Osteoblast (primary cell): ENCODE data around the gene MAN2A2. TPM values are rescaled to one million over a fixed set of nuclear protein-coding genes. Genes with fewer than 3 reads are reported as not detected.

Experiments used
- DNase-seq: peaks from one replicate; pipeline ENCODE4 v3.0.0; 2011; ENCODE audit warnings: low spot score, mixed read lengths; ENCODE audit not compliant: insufficient read length; ENCODE audit errors: missing footprints
- H2AFZ ChIP-seq: 2 replicates; pipeline ENCODE4 v1.6.0; 2011; ENCODE audit warnings: mild to moderate bottlenecking, low read length
- H3K27ac ChIP-seq: 2 replicates; pipeline ENCODE4 v1.5.1; 2011; ENCODE audit warnings: mild to moderate bottlenecking, low read depth, low read length, moderate library complexity
- H3K27me3 ChIP-seq: 2 replicates; pipeline ENCODE4 v1.6.0; 2012; ENCODE audit warnings: mild to moderate bottlenecking, control low read depth, inconsistent platforms, low read length, moderate library complexity; ENCODE audit not compliant: insufficient read depth
- H3K36me3 ChIP-seq: 2 replicates; pipeline ENCODE4 v1.5.1; 2011; ENCODE audit warnings: mild to moderate bottlenecking, low read length, control low read depth, moderate library complexity; ENCODE audit not compliant: insufficient read depth
- H3K4me1 ChIP-seq: 2 replicates; pipeline ENCODE4 v1.5.1; 2011; ENCODE audit warnings: mild to moderate bottlenecking, low read length, control low read depth, moderate library complexity; ENCODE audit not compliant: insufficient read depth
- H3K4me2 ChIP-seq: 2 replicates; pipeline ENCODE4 v1.6.0; 2011; ENCODE audit warnings: mild to moderate bottlenecking, low read length; ENCODE audit not compliant: insufficient read depth
- H3K4me3 ChIP-seq: fragments of 200-600 bp; sonication (generic); 3 replicates; pipeline ENCODE4 v1.5.1; 2012; ENCODE audit warnings: mild to moderate bottlenecking, low read length, inconsistent platforms; ENCODE audit not compliant: insufficient read depth
- H3K79me2 ChIP-seq: 2 replicates; pipeline ENCODE4 v1.6.0; 2012; ENCODE audit warnings: mild to moderate bottlenecking, low read length, control low read depth, inconsistent platforms; ENCODE audit not compliant: insufficient read depth
- H3K9me3 ChIP-seq: 2 replicates; pipeline ENCODE4 v1.5.1; 2011; ENCODE audit warnings: low read depth, low read length, control low read depth
- H4K20me1 ChIP-seq: 2 replicates; pipeline ENCODE4 v1.6.0; 2012; ENCODE audit warnings: mild to moderate bottlenecking, low read length, control low read depth; ENCODE audit not compliant: insufficient read depth
- total RNA-seq: library from RNA; depleted of rRNA; stranded (reverse); fragments of >200 nt; gene quantifications from 2 replicates; pipeline ENCODE4 v1.2.3, GENCODE V29; 2012
- TF ChIP-seq, protein P1 (sequence below): IDR thresholded peaks from 2 replicates; pipeline ENCODE4 v1.5.1; 2011; ENCODE audit warnings: mild to moderate bottlenecking, low read depth, low read length, moderate library complexity; ENCODE audit errors: extremely low read depth

The MAN2A2 gene
- total RNA-seq, 1 donor, result 15.2 TPM

DNA sequence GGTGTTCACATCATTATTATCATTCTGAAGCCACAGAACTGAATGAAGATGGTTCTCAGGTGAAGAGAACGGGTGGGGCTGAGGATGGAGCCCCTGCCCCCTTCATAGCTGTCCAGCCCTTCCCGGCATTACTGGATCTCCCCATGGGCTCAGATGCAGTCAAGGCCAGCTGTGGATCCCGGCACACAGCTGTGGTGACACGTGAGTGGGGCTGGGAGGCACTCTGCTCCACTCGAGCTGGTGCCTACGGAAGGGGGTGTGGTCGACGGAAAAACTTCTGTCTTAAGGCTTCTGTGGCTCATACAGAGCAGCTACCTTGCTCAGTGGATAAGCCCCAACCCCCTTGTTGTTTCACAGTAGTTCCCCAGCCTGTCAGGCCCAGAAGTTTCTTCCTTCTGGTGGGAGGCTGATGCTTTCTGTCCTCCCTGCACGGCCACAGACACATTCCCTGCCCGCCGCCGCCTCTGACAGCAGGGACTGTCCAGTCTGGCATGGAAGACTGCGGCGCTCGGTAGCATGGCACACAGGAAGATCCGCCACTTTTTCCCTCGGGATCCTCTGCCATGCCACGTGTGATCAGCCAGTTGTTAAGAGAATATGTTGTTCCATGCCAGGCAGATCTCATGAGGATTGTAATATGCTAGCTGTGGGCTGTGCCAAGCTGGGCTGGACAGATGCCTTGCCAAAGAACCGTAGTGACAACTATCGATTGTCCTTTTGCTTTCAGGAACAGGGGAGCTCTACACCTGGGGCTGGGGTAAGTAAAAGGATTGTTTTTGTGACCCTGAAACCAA, 57.4 kb downstream of the MAN2A2 start:
- H3K27me3 ChIP-seq, result no peaks in the 10 kb centered on the region
- H3K4me3 ChIP-seq, result no peak overlapping the region
- TF ChIP-seq, protein P1, sequence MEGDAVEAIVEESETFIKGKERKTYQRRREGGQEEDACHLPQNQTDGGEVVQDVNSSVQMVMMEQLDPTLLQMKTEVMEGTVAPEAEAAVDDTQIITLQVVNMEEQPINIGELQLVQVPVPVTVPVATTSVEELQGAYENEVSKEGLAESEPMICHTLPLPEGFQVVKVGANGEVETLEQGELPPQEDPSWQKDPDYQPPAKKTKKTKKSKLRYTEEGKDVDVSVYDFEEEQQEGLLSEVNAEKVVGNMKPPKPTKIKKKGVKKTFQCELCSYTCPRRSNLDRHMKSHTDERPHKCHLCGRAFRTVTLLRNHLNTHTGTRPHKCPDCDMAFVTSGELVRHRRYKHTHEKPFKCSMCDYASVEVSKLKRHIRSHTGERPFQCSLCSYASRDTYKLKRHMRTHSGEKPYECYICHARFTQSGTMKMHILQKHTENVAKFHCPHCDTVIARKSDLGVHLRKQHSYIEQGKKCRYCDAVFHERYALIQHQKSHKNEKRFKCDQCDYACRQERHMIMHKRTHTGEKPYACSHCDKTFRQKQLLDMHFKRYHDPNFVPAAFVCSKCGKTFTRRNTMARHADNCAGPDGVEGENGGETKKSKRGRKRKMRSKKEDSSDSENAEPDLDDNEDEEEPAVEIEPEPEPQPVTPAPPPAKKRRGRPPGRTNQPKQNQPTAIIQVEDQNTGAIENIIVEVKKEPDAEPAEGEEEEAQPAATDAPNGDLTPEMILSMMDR, result no peak
- no peak overlapping the region for H3K27ac ChIP-seq
- peaks cover 20% of the 10 kb centered on the region for H3K4me1 ChIP-seq
- peaks cover 27% of the 10 kb centered on the region for H3K79me2 ChIP-seq
- H3K4me2 ChIP-seq, result no peak overlapping the region
- DNase-seq, result no peak
- no peak overlapping the region for H2AFZ ChIP-seq
- peaks cover 32% of the 10 kb centered on the region for H3K36me3 ChIP-seq
- H4K20me1 ChIP-seq, result no peaks in the 10 kb centered on the region
- no peaks in the 10 kb centered on the region for H3K9me3 ChIP-seq

DNA sequence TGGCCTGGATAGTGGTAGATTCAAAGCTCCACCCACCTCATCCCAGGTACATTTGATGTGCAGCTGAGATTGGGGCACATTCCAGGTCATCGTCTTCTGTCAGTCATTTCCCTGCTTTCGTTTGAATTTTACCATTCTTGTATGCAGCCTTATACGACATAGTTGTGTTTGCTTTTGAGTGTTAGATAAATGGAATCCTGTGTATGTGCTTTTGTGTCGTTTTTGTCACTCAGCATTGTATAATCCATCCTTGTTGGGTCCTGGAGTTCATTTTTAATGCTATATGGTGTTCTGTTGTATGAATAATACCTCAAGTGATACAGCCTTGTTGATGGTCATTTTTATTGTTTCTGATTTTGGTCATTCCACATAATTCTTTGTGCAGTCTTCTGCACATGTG, 58.9 kb downstream of the MAN2A2 start:
- H4K20me1 ChIP-seq, result no peaks in the 10 kb centered on the region
- H3K27ac ChIP-seq, result no peak overlapping the region
- peaks cover 42% of the 10 kb centered on the region for H3K36me3 ChIP-seq
- TF ChIP-seq, protein P1, result no peak
- peaks cover 25% of the 10 kb centered on the region for H3K79me2 ChIP-seq
- no peak overlapping the region for H3K4me3 ChIP-seq
- H3K4me2 ChIP-seq, result no peak overlapping the region
- no peak overlapping the region for H2AFZ ChIP-seq
- peaks cover 10% of the 10 kb centered on the region for H3K4me1 ChIP-seq
- no peaks in the 10 kb centered on the region for H3K9me3 ChIP-seq
- DNase-seq, result no peak
- H3K27me3 ChIP-seq, result no peaks in the 10 kb centered on the region

DNA sequence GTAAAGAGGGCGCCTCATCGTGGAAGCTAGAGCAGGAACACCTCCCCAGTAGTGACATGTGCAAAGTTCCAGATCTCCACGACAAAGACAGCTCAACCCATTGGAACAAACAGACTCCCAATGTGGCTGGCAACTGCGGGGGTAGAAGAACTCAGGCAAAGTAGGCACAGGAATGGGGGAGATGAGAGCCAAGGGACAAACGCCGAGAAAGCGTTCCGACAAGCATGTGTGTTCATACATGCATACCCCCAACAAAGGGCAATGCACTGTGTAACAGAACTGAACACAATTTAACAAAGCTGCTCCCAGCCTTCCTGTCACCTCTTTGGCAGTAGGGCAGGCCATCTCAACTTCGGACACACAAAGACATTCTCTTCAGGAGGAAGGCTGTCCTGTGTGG, 63.2 kb downstream of the MAN2A2 start:
- H2AFZ ChIP-seq, result no peak overlapping the region
- H3K79me2 ChIP-seq, result peaks cover 14% of the 10 kb centered on the region
- no peaks in the 10 kb centered on the region for H4K20me1 ChIP-seq
- no peaks in the 10 kb centered on the region for H3K27me3 ChIP-seq
- H3K4me3 ChIP-seq, result no peak overlapping the region
- H3K36me3 ChIP-seq, result peaks cover 58% of the 10 kb centered on the region
- H3K4me2 ChIP-seq, result no peak overlapping the region
- H3K4me1 ChIP-seq, result no peaks in the 10 kb centered on the region
- TF ChIP-seq, protein P1, result no peak
- H3K9me3 ChIP-seq, result no peaks in the 10 kb centered on the region
- H3K27ac ChIP-seq, result no peak overlapping the region
- no peak for DNase-seq

DNA sequence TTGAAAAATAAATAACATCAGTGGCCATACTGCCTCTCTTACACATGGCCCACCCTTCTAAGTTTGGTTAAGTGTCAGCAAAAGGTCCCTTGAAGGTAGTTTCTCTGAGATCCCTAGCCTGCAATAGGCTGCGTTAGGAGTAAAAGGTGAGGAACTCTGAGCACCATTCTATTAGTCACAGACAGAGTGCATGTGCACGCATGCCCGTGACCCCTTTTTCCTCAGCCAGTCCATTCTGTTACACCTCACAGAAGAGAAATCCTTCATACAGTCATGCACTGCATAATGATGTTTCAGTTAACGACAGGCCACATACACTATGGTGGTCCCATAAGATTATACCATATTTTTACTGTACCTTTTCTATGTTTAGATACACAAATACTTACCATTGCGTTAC, 64.1 kb downstream of the MAN2A2 start:
- H2AFZ ChIP-seq, result no peak overlapping the region
- TF ChIP-seq, protein P1, result no peak
- peaks cover 49% of the 10 kb centered on the region for H3K36me3 ChIP-seq

More for the DNA sequence above, 64.1 kb downstream of the MAN2A2 start:
- no peak overlapping the region for H3K4me2 ChIP-seq
- H3K27me3 ChIP-seq, result no peaks in the 10 kb centered on the region
- H3K4me1 ChIP-seq, result no peaks in the 10 kb centered on the region
- no peak overlapping the region for H3K27ac ChIP-seq
- DNase-seq, result no peak
- H3K9me3 ChIP-seq, result no peaks in the 10 kb centered on the region
- H3K4me3 ChIP-seq, result no peak overlapping the region
- peaks cover 11% of the 10 kb centered on the region for H3K79me2 ChIP-seq
- no peaks in the 10 kb centered on the region for H4K20me1 ChIP-seq
